ENCODE data around the gene TTC12.

TTC12 gene

GRCh38 chr11:113314389-113315301, at the start of gene TTC12:
TSS of gene TTC12 (plus strand) at chr11:113314583. CDS start at chr11:113316258, 1,675 bp downstream.
- DNase-seq (ENCODE audit: low read depth), result peak; percentile 93

DNA sequence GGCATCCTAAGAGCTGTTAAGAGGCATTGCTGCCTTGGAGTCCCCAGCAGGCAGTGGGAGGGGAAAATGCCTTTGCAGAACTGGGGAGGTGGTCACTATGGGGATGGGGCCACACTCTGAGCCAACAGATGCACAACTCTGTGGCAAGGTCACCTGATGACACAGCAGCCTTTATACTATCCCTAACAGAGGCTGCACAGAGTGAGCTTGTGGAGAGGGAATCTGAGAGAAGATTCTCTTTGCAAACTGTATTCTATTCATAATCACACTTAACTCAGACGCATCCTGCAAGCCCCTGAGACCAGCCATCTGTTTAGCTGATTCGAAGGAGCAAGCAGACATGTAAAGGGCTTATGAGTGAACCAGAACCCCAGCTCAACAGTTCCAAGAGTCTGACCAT, 49.0 kb upstream of the TTC12 start:
- no peak for DNase-seq (ENCODE audit: low read depth)

GRCh38 chr11:113267493-113267892, 46.9 kb upstream of the TTC12 start:
- DNase-seq (ENCODE audit: low read depth), result no peak

GRCh38 chr11:113269096-113269495, 45.3 kb upstream of the TTC12 start:
- no peak for DNase-seq (ENCODE audit: low read depth)

GRCh38 chr11:113269636-113270035, 44.7 kb upstream of the TTC12 start:
- no peak for DNase-seq (ENCODE audit: low read depth)

GRCh38 chr11:113270080-113270479, 44.3 kb upstream of the TTC12 start:
- DNase-seq (ENCODE audit: low read depth), result no peak

DNA sequence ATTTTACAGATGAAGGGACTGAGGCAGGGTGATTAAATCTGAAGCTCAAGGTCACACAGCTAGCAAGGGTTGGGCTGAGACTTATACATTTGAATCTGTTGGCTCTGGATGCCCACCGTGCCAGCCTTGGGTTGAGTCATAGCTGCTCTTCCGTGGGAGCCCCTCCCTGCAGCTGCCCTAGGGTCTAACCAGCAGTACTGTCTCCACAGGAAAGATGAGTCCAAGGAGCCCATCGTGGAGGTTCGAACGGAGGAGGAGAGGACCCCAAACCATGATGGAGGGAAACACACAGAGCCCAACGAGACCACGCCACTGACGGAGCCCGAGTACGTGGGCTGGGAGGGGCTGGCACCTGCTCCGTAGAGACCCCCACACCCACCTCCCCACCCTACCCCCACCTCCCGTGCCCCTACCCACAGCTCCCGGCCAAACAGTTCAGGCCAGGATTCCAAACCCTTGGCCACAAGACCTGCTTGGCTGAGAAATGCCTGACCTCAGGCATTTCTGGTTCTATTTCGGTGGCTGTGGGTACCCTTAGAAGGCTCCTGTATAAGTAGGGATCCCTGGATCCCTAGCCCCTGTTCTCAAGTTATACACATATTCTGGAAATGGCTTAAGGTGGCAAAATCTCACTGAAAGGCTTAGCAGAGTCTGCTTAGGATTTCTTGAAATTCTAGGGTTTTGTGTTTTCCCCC, 42.7 kb upstream of the TTC12 start:
- DNase-seq (ENCODE audit: low read depth), result no peak

DNA sequence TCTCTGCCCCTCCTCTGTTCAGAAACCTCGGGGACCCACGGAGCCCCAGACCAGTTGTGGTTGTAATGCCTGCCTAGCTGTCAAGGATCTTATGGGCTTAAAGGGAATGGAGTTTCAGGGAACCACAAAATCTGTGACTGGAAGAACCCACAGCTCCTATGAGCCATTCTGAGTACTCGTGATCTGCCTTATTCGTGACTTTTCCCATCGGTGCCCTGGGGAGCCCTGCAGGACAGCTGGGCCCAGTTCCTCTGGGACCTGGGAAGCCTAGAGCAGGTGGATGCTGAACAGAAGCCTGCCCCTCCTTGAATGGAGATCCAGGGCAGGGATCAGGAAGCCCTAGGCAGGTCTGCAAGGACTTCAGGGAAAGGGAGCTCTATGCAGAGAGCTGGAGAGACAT, 42.1 kb upstream of the TTC12 start:
- no peak for DNase-seq (ENCODE audit: low read depth)

DNA sequence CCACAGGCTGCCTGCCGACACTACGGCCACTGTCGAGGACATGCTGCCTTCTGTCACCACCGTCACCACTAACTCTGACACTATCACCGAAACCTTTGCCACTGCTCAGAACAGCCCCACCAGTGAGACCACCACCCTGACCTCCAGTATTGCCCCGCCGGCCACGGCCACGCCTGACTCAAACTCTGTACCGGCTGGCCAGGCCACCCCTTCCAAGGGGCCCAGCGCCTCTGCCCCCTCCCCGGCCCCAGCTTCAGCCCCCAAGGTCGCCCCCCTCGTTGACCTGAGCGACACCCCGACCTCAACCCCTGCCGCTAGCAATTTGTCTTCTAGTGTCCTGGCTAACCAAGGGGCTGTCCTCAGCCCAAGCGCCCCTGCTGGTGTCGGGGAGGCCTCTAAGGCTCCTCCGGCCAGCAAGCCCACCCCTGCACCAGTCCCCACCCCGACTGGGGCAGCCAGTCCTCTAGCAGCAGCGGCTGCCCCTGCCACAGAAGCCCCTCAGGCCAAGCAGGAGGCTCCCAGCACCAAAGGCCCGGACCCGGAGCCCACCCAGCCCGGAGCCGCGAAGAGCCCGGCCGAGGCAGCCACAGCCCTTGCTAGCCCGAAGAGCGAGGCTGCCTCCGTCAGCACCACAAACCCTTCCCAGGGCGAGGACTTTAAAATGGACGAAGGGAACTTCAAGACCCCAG, 41.3 kb upstream of the TTC12 start:
- DNase-seq (ENCODE audit: low read depth), result no peak

GRCh38 chr11:113273720-113274119, 40.7 kb upstream of the TTC12 start:
- DNase-seq (ENCODE audit: low read depth), result no peak

DNA sequence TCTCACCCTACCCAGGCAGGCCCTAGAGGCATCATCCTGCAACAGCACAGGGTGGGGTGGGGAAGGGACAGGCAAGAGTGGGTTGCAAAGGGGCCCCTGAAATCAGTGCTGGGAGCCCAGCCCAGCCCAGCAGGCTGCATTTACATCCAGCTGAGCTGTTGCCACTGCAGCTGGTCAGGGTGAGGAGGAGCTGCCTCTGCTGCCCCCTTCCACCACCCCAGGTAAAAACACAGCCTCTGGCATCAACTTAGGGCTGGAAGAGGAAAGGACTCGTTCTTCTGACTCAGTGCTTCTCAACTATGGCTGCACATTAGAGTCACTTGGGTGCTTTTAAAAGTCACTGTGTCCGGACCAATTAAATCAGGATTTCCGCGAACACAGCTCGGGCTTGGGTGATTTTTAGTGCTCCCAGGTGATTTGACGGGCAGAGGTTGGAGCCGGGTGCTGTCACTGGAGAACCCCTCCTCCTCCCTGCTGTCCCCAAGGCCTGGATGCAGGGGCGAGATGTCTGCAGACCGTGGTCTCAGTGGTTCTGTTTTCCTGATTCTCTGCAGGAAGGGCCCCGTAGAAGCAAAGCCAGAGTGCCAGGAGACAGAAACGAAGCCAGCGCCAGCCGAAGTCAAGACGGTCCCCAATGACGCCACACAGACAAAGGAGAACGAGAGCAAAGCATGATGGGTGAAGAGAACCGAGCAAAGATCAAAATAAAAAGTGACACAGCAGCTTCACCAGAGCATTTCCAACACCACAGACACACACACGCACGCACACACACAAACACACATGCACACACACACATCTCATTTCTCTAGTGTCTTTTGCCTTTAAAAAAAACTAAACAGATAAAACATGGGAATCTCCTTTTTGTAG, 39.4 kb upstream of the TTC12 start:
- DNase-seq (ENCODE audit: low read depth), result peak; percentile 24

GRCh38 chr11:113275602-113276001, 38.8 kb upstream of the TTC12 start:
- no peak for DNase-seq (ENCODE audit: low read depth)

GRCh38 chr11:113276466-113276865, 37.9 kb upstream of the TTC12 start:
- no peak for DNase-seq (ENCODE audit: low read depth)

DNA sequence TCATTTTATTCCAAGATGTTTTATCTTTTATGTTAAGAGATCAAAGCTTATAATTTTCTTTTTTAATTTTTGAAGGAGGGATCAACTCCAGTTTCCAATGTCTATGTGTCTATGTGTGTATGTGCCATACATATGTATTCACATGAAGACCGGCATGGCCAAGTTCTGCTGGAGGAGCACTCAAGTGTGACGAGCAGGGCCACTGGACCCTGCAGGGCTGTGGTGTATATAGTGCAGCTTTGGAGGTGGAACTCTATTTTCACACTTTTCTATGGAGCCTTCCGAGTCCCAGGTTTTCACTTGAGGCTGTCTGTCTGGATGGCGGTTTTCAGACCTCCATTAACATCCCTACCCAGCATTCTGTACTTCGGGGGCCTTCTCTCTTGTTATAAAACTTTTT, 36.5 kb upstream of the TTC12 start:
- DNase-seq (ENCODE audit: low read depth), result no peak

- no peak for DNase-seq (ENCODE audit: low read depth)
These were observed 35.9 kb upstream of the TTC12 start for GRCh38 chr11:113278481-113278880.

- no peak for DNase-seq (ENCODE audit: low read depth)
These were observed 35.5 kb upstream of the TTC12 start for GRCh38 chr11:113278925-113279324.

DNA sequence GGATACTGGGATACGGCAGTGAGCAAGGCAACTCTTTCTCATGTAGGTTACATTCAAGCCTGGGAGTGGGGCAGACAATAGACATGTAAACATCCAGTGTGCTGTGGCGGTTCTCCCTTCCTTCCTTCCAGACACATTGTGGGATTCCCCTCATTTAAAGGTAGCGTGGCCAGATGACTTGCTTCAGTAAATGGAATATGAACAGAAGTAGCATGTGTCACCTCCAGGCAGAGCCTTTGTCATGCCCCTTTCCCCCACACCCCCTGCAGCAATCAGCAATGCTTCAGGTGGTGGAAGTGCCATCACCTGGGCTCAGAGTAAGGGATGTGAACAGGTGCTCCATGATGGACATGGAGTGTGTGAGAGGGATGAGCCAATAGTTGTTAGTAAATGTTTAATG, 34.8 kb upstream of the TTC12 start:
- DNase-seq (ENCODE audit: low read depth), result no peak

DNA sequence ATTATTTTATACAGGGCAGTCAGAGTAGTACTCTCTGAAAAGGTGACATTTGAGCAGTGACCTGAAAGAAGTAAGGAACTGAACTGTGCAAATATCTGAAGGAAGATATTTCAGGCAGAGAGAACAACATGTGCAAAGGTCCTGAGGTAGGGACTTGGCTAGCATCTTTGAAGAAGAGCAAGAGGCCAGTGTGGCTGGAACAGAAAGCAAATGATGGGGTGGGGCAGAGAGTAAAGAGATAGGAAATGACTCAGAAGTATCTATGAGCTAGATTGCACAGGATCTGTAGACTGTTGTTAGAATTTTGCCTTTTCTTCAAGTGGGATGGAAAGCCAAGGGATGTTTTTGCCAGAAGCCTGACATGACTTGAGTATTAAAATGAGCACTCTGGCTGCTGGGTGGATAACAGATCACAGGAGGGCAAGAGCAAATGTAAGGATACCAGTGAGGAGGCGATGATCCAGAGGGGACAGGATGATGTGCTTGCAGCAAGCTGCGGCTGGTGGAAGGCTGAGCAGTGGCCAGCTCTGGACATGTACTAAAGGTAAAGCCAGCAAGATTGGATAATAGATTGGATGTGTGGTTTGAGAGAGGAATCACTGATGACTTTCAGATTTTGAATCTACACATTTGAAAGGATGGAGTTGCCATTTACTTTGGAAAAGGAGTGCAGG, 33.2 kb upstream of the TTC12 start:
- no peak for DNase-seq (ENCODE audit: low read depth)

DNA sequence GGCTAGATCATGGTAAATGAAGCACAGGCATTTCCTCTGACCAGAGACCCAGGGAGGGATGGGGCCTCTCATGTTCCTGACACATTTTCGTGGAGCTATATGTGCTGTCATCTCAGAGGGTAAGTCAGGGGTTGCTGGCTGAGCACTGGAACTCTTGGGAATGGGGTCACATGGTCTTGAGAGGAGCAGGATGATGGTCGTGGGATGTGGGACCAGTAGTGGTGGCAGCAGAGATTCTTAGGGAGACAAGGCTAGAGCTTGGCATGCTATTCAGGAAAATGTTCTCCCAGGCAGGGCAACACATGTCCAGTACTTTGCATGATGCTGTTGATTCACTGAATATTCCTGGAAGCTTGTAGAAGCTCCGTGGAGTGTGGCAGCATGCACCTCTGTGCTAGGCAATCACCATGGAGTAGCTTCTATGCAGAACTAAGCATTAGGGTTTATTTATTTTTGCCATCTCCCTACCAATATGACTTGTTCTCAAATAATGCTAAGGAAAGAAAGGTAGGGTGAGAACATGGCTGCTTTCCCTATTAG, 31.4 kb upstream of the TTC12 start:
- DNase-seq (ENCODE audit: low read depth), result no peak

GRCh38 chr11:113283881-113284280, 30.5 kb upstream of the TTC12 start:
- DNase-seq (ENCODE audit: low read depth), result no peak

DNA sequence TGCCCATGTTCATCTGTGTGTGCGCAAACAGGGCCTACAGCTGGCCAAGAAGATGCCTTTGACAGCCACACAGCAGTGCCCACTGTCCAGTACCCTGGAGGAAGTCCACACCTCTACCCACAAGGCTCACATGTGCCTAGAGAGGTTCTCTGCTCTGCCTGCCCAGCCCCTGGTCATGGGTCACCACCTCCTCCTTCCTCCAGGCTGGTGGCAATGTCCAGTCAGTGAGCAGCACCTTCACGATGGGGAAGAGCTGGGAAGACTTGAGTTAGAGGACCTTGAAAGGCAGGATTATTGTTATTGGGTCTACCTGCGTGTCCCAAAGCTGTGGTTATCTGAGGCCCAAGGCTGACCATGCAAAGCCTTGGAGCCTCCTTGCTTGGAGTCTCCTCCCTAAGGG, 28.4 kb upstream of the TTC12 start:
- DNase-seq (ENCODE audit: low read depth), result no peak
